ENCODE results near the gene PAM. TPM values are rescaled to one million over a fixed set of nuclear protein-coding genes. Genes with fewer than 3 reads are reported as not detected.

The PAM gene
- total and polyA plus RNA-seq, 2 of the 13 experiments (the other 11 are each of a cell fraction or from before 2014, with no cell fraction given): 20.2 to 79.1 TPM

DNA sequence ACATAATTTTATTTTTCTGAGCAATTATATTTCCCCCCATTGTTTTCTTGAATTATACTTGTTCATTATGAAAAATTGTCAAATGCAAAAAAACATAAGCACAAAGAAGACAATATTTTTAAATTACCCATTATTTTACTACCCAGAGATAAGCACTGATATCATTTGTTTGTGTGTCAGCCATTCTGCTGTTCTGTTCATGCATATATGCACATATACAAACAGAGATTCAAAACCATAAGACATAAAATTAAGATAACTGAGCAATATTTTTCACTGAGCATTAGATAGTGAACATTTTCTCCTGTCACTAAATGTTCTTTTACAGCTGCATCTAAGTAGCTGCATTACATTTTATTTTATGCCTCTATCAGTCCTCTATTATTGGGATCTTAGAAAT lies 35.6 kb downstream of the PAM start:
- CTCF ChIA-PET (ENCODE audit: low intra/inter-chr PET ratio, low total read pairs): no interaction called here
- no peaks in the 10 kb centered on the region for H3K79me2 ChIP-seq (ENCODE audit: insufficient read depth, low read length)
- DNase-seq (ENCODE audit: low spot score) (no peak), ATAC-seq (no peak), FAIRE-seq (no peak)
- H3K27me3 ChIP-seq (ENCODE audit: control insufficient read depth in 1 of 2, insufficient read depth in 2 of 2, low read length in 2 of 2): no peaks in the 10 kb centered on the region
- no peak overlapping the region for H2AFZ ChIP-seq (ENCODE audit: low read length)
- no peaks in the 10 kb centered on the region for H3K36me3 ChIP-seq (replicated peaks in 1 of 2; ENCODE audit: control insufficient read depth in 1 of 2, insufficient read depth in 2 of 2, low read length in 2 of 2)
- no peak overlapping the region for H3K27ac ChIP-seq (ENCODE audit: extremely low read length, insufficient read depth, low read length)
- BruUV-seq (replicated peaks): no TSS peak
- in situ Hi-C loops (cut with HindIII; ENCODE audit: extremely low pct_ligation_motif_present, low pct_unique_long_range_greater_than_20kb): no loop called here
- intact Hi-C loops (cut with micrococcal nuclease; ENCODE audit: unreplicated experiment): loop anchor here (10.0 kb wide), 1 partner anchor 206 kb away; no protein-coding TSS in a partner anchor
- no peaks in the 10 kb centered on the region for H3K9me3 ChIP-seq (ENCODE audit: low read length)
- no peak overlapping the region for H3K9ac ChIP-seq (ENCODE audit: insufficient read depth, low read depth, low read length)
- H4K20me1 ChIP-seq (ENCODE audit: insufficient read depth, low read length): no peaks in the 10 kb centered on the region
- H3K4me2 ChIP-seq (ENCODE audit: low read depth, low read length): no peak overlapping the region
- TF ChIP-seq KLF13 (CRISPR knock-in tag; IDR thresholded peaks at IDR 0.05): no peak
- TF ChIP-seq, protein P1, sequence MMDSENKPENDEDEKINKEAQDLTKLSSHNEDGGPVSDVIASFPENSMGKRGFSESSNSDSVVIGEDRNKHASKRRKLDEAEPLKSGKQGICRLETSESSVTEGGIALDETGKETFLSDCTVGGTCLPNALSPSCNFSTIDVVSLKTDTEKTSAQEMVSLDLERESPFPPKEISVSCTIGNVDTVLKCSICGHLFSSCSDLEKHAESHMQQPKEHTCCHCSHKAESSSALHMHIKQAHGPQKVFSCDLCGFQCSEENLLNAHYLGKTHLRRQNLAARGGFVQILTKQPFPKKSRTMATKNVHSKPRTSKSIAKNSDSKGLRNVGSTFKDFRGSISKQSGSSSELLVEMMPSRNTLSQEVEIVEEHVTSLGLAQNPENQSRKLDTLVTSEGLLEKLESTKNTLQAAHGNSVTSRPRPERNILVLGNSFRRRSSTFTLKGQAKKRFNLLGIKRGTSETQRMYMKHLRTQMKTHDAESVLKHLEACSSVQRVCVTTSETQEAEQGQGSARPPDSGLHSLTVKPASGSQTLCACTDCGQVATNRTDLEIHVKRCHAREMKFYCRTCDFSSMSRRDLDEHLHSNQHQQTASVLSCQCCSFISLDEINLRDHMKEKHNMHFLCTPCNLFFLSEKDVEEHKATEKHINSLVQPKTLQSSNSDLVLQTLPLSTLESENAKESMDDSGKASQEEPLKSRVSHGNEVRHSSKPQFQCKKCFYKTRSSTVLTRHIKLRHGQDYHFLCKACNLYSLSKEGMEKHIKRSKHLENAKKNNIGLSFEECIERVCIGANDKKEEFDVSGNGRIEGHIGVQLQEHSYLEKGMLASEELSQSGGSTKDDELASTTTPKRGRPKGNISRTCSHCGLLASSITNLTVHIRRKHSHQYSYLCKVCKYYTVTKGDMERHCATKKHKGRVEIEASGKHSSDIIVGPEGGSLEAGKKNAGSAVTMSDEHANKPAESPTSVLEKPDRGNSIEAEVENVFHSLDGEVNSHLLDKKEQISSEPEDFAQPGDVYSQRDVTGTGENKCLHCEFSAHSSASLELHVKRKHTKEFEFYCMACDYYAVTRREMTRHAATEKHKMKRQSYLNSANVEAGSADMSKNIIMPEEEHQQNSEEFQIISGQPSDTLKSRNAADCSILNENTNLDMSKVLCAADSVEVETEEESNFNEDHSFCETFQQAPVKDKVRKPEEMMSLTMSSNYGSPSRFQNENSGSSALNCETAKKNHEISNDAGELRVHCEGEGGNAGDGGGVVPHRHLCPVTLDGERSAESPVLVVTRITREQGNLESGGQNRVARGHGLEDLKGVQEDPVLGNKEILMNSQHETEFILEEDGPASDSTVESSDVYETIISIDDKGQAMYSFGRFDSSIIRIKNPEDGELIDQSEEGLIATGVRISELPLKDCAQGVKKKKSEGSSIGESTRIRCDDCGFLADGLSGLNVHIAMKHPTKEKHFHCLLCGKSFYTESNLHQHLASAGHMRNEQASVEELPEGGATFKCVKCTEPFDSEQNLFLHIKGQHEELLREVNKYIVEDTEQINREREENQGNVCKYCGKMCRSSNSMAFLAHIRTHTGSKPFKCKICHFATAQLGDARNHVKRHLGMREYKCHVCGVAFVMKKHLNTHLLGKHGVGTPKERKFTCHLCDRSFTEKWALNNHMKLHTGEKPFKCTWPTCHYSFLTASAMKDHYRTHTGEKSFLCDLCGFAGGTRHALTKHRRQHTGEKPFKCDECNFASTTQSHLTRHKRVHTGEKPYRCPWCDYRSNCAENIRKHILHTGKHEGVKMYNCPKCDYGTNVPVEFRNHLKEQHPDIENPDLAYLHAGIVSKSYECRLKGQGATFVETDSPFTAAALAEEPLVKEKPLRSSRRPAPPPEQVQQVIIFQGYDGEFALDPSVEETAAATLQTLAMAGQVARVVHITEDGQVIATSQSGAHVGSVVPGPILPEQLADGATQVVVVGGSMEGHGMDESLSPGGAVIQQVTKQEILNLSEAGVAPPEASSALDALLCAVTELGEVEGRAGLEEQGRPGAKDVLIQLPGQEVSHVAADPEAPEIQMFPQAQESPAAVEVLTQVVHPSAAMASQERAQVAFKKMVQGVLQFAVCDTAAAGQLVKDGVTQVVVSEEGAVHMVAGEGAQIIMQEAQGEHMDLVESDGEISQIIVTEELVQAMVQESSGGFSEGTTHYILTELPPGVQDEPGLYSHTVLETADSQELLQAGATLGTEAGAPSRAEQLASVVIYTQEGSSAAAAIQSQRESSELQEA (CRISPR knock-in tag; IDR thresholded peaks at IDR 0.05; ENCODE audit: not compliant biosample characterization): no peak
- no peak for TF ChIP-seq GPBP1L1 (CRISPR knock-in tag; IDR thresholded peaks at IDR 0.05)
- TF ChIP-seq AGO1 (IDR thresholded peaks at IDR 0.05; ENCODE audit: low read depth, low read length, poor library complexity, severe bottlenecking): no peak
- H3K4me3 ChIP-seq (replicated peaks in 1 of 3; ENCODE audit: insufficient read depth in 1 of 3, low read depth in 2 of 3, low read length in 3 of 3): no peak overlapping the region
- peaks cover 35% of the 10 kb centered on the region for H3K4me1 ChIP-seq (ENCODE audit: insufficient read depth, low read length)
- POLR2A ChIA-PET: no interaction called here
